HEK293 (cell line): ENCODE results near the gene ANKRD44.

Experiments used
- CTCF ChIA-PET: fragments of 350-600 bp; formaldehyde crosslinking; extraction: SDS; loops from one replicate; lab custom pipeline; 2021; ENCODE audit warnings: antibody characterized with exemption; lab: Yijun Ruan, JAX
- POLR2A ChIA-PET: fragments of 300-600 bp; formaldehyde crosslinking; extraction: SDS; loops from one replicate; lab custom pipeline; 2020; ENCODE audit warnings: antibody characterized with exemption, inconsistent platforms; lab: Yijun Ruan, JAX
- H3K27ac ChIP-seq: fragments of 200-500 bp; sonication (Bioruptor generic); 2 replicates; pipeline ENCODE4 v1.5.1; 2014; ENCODE audit warnings: low read depth, low read length, control low read depth, inconsistent platforms; ENCODE audit errors: extremely low read depth
- H3K36me3 ChIP-seq, 2 experiments: fragments of 200-500 bp in 1 of 2; sonication (Bioruptor generic) in 1 of 2; 1 replicate in 1 of 2; 2 replicates in 1 of 2; pipeline ENCODE4 v1.5.1; 2014 to 2017; ENCODE audit warnings: inconsistent platforms in 2 of 2, low read length in 2 of 2; ENCODE audit not compliant: control insufficient read depth in 2 of 2, insufficient read depth in 1 of 2
- H3K4me1 ChIP-seq: fragments of 200-500 bp; sonication (Bioruptor generic); 2 replicates; pipeline ENCODE4 v1.5.1; 2014; ENCODE audit warnings: mild to moderate bottlenecking, low read length, inconsistent platforms; ENCODE audit not compliant: control insufficient read depth, insufficient read depth
- H3K4me3 ChIP-seq: 2 replicates; pipeline ENCODE4 v1.5.1; 2011; ENCODE audit warnings: low read depth, mild to moderate bottlenecking, control low read depth, low read length, moderate library complexity
- H3K9me3 ChIP-seq: fragments of 200-500 bp; sonication (Bioruptor generic); 2 replicates; pipeline ENCODE4 v1.5.1; 2014; ENCODE audit warnings: low read depth, low read length, inconsistent platforms; ENCODE audit not compliant: control insufficient read depth, insufficient read depth
- FEZF1 ChIP-seq: fragments of 450-650 bp; formaldehyde crosslinking; IDR thresholded peaks from 2 replicates; pipeline ENCODE4 v1.5.1; 2016; ENCODE audit warnings: missing biosample characterization, missing genetic modification characterization
- MYNN ChIP-seq: fragments of 450-650 bp; formaldehyde crosslinking; IDR thresholded peaks from 2 replicates; pipeline ENCODE4 v1.5.1; 2016; ENCODE audit warnings: missing biosample characterization, missing genetic modification characterization, borderline replicate concordance
- PRDM4 ChIP-seq: fragments of 450-650 bp; formaldehyde crosslinking; IDR thresholded peaks from 2 replicates; pipeline ENCODE4 v1.5.1; 2017; ENCODE audit warnings: missing biosample characterization, missing genetic modification characterization
- REST ChIP-seq: fragments of 450-650 bp; formaldehyde crosslinking; IDR thresholded peaks from 2 replicates; pipeline ENCODE4 v1.5.1; 2016; ENCODE audit warnings: missing biosample characterization, missing genetic modification characterization
- ZEB2 ChIP-seq: fragments of 450-650 bp; formaldehyde crosslinking; IDR thresholded peaks from 2 replicates; pipeline ENCODE4 v1.5.1; 2016; ENCODE audit warnings: missing biosample characterization, missing genetic modification characterization
- ZNF114 ChIP-seq: fragments of 450-650 bp; formaldehyde crosslinking; IDR thresholded peaks from 2 replicates; pipeline ENCODE4 v1.5.0; 2017; ENCODE audit warnings: missing biosample characterization, missing genetic modification characterization
- ZNF133 ChIP-seq: fragments of 450-650 bp; formaldehyde crosslinking; IDR thresholded peaks from 2 replicates; pipeline ENCODE4 v1.5.1; 2016; ENCODE audit warnings: missing biosample characterization, missing genetic modification characterization
- ZNF146 ChIP-seq: fragments of 450-650 bp; formaldehyde crosslinking; IDR thresholded peaks from 2 replicates; pipeline ENCODE4 v1.5.1; 2016; ENCODE audit warnings: missing biosample characterization, missing genetic modification characterization
- ZNF221 ChIP-seq: fragments of 450-650 bp; formaldehyde crosslinking; IDR thresholded peaks from 2 replicates; pipeline ENCODE4 v1.5.1; 2017; ENCODE audit warnings: missing biosample characterization, missing genetic modification characterization, borderline replicate concordance
- ZNF274 ChIP-seq, 2 experiments: fragments of 200-500 bp in 1 of 2; fragments of 450-650 bp in 1 of 2; sonication (Bioruptor generic) in 1 of 2; formaldehyde crosslinking in 1 of 2; IDR thresholded peaks; 2 replicates each; pipeline versions ENCODE4 v1.5.1 to v1.6.1; 2014 to 2016; ENCODE audit warnings: borderline replicate concordance in 1 of 2, inconsistent platforms in 1 of 2, low read length in 1 of 2, missing biosample characterization in 1 of 2, missing genetic modification characterization in 1 of 2
- ZNF280C ChIP-seq: fragments of 450-650 bp; formaldehyde crosslinking; IDR thresholded peaks from 2 replicates; pipeline ENCODE4 v1.5.1; 2016; ENCODE audit warnings: missing biosample characterization, missing genetic modification characterization
- ZNF398 ChIP-seq: fragments of 450-650 bp; formaldehyde crosslinking; IDR thresholded peaks from 2 replicates; pipeline ENCODE4 v1.5.1; 2017; ENCODE audit warnings: missing biosample characterization, missing genetic modification characterization
- ZNF404 ChIP-seq: fragments of 450-650 bp; formaldehyde crosslinking; IDR thresholded peaks from 2 replicates; pipeline ENCODE4 v1.5.1; 2017; ENCODE audit warnings: missing biosample characterization, missing genetic modification characterization
- ZNF426 ChIP-seq: fragments of 450-650 bp; formaldehyde crosslinking; IDR thresholded peaks from 2 replicates; pipeline ENCODE4 v1.5.1; 2017; ENCODE audit warnings: missing biosample characterization, missing genetic modification characterization, mild to moderate bottlenecking, inconsistent platforms, moderate library complexity
- ZNF473 ChIP-seq: fragments of 450-650 bp; formaldehyde crosslinking; IDR thresholded peaks from 2 replicates; pipeline ENCODE4 v1.5.1; 2017; ENCODE audit warnings: missing biosample characterization, missing genetic modification characterization
- ZNF488 ChIP-seq: fragments of 450-650 bp; formaldehyde crosslinking; IDR thresholded peaks from 2 replicates; pipeline ENCODE4 v1.5.1; 2016; ENCODE audit warnings: missing biosample characterization, missing genetic modification characterization
- ZNF560 ChIP-seq: fragments of 450-650 bp; formaldehyde crosslinking; IDR thresholded peaks from 2 replicates; pipeline ENCODE4 v1.5.1; 2017; ENCODE audit warnings: missing biosample characterization, missing genetic modification characterization, borderline replicate concordance
- ZNF600 ChIP-seq: fragments of 450-650 bp; formaldehyde crosslinking; IDR thresholded peaks from 2 replicates; pipeline ENCODE4 v1.5.1; 2016; ENCODE audit warnings: missing biosample characterization, missing genetic modification characterization

The ANKRD44 gene

GRCh38 chr2:197031803-197032202, 278.8 kb downstream of the ANKRD44 start (continued):
- TF ChIP-seq ZNF560 (tag by site-specific recombination), result no peak
- TF ChIP-seq ZNF488 (tag by site-specific recombination), result no peak
- TF ChIP-seq FEZF1 (tag by site-specific recombination), result no peak
- TF ChIP-seq ZNF146 (tag by site-specific recombination), result no peak

GRCh38 chr2:197030090-197030489, 280.5 kb downstream of the ANKRD44 start:
- no peaks in the 10 kb centered on the region for H3K9me3 ChIP-seq
- ChIA-PET POLR2A (no interaction called here), CTCF (interaction anchor here (0.6 kb wide), 1 partner anchor 629 kb away, joined by 4 read pairs; no protein-coding TSS in a partner anchor)

More at GRCh38 chr2:197030090-197030489, 280.5 kb downstream of the ANKRD44 start:
- no peaks in the 10 kb centered on the region for H3K36me3 ChIP-seq
- no peak overlapping the region for H3K27ac ChIP-seq
- no peak for TF ChIP-seq ZNF560 (tag by site-specific recombination)
- TF ChIP-seq PRDM4, result no peak
- TF ChIP-seq ZNF114 (tag by site-specific recombination), result no peak
- no peak for TF ChIP-seq ZNF404
- no peak for TF ChIP-seq ZNF398 (tag by site-specific recombination)
- no peak for TF ChIP-seq ZNF426
- no peak for TF ChIP-seq REST
- TF ChIP-seq MYNN (tag by site-specific recombination), result no peak
- TF ChIP-seq ZNF221 (tag by site-specific recombination), result no peak
- no peak for TF ChIP-seq ZNF600 (tag by site-specific recombination)
- no peak for TF ChIP-seq ZNF280C (tag by site-specific recombination)
- no peak for TF ChIP-seq ZNF133 (tag by site-specific recombination)
- TF ChIP-seq ZEB2 (tag by site-specific recombination), result no peak
- no peak for TF ChIP-seq ZNF473 (tag by site-specific recombination)
- TF ChIP-seq ZNF274 (IDR thresholded peaks at IDR 0.05; ENCODE audit: low read length), result no peak
- TF ChIP-seq ZNF274 (tag by site-specific recombination; IDR thresholded peaks at IDR 0.05; ENCODE audit: borderline replicate concordance), result no peak
- H3K4me1 ChIP-seq, result no peaks in the 10 kb centered on the region
- no peak overlapping the region for H3K4me3 ChIP-seq
